ENCODE results near the gene ZC3H12A.
A peak's percentile ranks its signal among the peaks of the same experiment; 100 is the strongest.
"Not testable (repeated sequence)": the region's sequence is repeated elsewhere in the genome, so short reads cannot be mapped to it uniquely, and the experiment has no call there.

The ZC3H12A gene

GRCh38 chr1:37479255-37480124, 5.1 kb downstream of the ZC3H12A start:
- peak; percentile 97 for DNase-seq

- peak; percentile 52 for DNase-seq
Measured at GRCh38 chr1:37480125-37480466, 5.7 kb downstream of the ZC3H12A start.

DNA sequence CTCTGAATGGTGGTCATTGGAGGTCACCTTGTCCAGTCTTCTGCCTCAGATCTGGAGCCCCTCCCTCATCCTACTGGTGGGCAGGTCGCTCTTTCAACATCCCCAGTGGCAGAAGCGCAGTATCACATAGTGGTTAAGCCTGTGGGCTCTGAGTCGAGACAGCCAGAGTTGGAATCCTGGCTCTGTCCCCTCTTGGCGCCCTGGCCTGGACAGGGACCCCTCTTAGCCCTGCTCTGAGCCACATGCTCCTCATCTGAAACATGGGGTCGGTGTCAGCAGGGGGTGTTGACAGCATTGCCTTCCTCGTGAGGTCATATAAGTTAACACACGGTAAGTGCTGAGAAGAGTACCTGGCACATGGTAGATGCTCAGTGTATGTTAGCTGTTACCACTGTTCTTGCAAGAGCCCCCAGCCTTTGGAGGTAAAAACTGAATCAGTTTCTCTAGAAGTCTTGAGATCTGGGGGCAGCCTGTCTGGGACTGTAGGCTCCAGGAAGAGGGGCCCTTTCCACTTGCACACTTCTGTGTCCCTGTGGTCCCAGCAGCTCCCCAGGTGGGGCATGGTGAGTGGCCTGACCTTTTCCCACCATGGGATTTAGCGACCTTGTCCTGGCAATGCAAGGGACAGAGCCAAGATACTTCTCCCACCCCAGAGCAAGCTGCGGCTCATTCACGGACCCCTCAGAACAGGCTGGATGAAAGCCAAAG, 6.4 kb downstream of the ZC3H12A start:
- DNase-seq: no peak

- DNase-seq: no peak
Measured at GRCh38 chr1:37481289-37482003, 7.1 kb downstream of the ZC3H12A start.

DNA sequence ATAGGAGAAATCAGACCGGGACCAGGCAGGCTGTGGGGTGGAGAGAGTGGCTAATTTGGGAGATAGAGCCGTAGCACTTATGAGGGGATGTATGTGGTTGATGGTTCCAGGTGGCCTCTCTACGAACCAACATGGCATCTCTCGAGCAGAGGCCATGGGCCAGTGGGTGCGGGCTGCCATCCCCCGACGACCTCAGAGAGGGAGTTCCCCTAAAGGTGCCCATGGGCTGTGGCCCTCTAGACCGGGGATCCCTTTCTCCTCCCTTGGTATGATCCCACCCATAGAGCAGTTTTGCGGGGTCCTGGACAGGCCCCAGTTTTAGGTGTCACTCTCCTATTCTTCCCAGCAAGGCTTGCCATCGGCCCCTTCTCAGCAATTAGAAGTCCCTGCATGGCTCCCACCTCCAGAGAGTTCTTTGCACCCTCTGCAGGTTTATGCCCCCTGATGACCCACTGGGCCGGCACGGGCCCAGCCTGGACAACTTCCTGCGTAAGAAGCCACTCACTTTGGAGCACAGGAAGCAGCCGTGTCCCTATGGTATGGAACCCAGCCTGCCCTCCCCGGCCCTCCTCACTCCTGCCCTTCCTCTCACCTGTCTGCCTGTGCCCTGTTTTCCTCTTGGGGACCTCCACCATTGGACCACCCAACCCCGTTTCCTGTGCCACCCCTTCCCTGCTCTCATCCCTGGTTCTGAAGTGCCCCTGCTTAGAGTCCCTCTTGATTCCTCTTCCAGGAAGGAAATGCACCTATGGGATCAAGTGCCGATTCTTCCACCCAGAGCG, 7.8 kb downstream of the ZC3H12A start:
- DNase-seq: no peak

- DNase-seq: no peak
Measured at GRCh38 chr1:37482796-37483744, 8.7 kb downstream of the ZC3H12A start.

- DNase-seq: no peak
Measured at GRCh38 chr1:37483785-37484184, 9.4 kb downstream of the ZC3H12A start.

DNA sequence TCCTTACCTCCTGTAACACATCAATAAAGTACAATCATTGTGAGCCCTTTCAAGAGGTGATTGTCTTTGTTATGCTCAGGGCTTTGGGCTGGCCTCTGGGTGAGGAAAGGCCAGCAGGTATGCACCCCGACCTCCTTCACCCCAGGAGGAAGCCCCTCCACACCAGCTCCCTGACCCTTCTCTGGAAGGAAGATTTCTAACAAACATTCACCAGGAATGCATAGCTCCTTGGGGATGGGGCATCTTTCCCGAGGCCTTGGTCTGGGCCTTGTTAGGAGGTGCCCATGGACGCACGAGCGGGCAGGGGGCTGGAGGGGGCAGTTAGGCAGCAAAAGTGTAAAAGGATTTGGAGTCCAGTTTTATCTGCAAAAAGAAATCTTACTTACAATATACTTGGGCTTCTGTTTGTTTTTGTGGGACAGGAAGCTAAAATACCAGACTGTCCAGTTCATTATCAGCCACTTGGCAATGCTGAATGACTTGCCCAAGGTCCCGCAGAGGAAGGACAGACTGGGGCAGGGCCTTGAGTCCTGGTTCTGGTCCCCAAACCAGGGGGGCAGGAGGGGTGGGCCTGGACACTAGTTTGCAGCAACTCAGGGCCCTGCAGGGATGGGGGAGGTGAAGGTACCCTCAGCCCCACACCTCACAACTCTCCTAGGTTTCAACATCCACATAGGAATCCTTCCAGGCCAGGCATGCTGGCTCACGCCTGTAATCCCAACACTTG, 10.1 kb downstream of the ZC3H12A start:
- no peak for DNase-seq

DNA sequence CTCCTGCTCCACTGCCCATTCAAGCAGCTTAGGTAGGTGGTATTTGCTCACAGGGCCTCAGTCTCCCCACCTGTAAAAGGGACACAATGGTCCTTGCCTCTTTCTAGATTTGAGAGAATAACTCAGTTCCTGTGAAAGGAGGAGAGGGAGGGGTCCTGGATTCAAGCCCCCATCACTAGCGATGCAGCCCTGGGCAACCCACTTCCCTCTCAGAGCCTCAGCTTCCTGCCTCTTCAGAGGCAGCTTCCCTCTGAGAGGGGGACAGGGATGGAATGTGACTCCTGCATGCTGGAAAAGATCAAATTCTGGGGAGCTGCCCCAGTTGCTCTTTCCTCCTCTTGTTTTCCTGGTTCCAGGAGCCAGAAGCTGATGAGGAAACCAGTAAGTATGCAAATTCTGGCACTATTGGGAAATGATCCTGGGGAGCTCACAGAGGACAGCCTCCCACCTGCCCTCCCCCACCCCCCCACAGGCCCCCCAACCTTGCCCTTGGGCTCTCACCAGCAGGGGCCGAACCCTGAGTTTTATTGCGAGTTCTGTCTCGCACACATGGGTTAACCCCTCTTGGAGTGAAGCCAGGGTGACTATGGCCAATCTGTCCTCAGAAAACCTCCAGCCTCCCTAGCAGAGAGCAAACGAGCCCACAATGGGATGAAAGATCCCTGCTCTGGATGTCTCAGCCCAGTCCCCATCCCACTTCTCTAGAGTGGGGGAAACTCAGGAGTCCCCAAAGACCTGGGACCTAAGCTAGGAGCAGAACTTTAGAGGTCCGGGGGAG, 11.7 kb downstream of the ZC3H12A start:
- DNase-seq: no peak

- DNase-seq: peak; percentile 36
Measured at GRCh38 chr1:37486680-37487618, 12.6 kb downstream of the ZC3H12A start.

- DNase-seq: no peak
Measured at GRCh38 chr1:37487619-37487984, 13.2 kb downstream of the ZC3H12A start.

- no peak for DNase-seq
Measured at GRCh38 chr1:37493336-37494098, 19.1 kb downstream of the ZC3H12A start.

DNA sequence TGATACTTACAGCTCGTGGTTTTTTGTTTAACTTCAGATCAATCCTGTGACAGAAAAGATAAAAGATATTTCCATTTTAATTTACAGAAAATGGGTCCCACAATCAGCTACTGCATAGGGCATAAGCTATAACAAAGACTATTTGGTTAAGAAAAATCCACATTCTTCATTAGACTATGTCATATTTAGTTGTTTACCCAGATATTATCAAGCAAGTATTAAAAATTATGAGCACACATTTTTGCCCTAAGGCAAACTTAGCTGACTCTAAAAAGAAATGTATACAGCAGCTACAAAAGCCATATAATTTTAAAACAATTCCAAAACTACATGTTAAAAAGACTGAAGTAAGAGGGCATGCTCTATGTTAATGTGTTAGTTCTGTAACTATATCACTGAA, 21.5 kb downstream of the ZC3H12A start:
- DNase-seq: no peak

GRCh38 chr1:37497832-37498231, 23.5 kb downstream of the ZC3H12A start:
- no peak for DNase-seq

- DNase-seq: no peak
Measured at GRCh38 chr1:37498872-37499617, 24.7 kb downstream of the ZC3H12A start.

DNA sequence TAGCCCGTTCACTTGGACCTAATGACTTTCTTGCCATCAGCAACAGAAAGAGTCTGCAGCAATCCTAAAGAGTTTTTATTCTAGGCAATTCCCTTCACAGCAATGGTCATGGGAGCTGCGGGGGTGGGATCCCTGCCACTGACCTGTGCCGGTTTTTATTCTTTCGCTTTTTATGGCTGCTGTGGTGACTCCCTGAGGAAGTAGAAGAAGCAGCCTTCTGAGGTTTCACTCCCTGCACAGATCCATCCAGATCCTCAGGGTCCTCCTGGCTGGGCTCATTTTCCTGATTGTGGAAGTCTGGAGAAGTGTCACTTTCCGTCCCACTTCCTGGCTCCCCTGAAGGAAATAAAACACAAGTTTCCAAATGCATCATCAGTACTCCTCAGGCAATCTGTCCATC, 27.3 kb downstream of the ZC3H12A start:
- no peak for DNase-seq

- DNase-seq: no peak
Measured at GRCh38 chr1:37502104-37502503, 27.7 kb downstream of the ZC3H12A start.

DNA sequence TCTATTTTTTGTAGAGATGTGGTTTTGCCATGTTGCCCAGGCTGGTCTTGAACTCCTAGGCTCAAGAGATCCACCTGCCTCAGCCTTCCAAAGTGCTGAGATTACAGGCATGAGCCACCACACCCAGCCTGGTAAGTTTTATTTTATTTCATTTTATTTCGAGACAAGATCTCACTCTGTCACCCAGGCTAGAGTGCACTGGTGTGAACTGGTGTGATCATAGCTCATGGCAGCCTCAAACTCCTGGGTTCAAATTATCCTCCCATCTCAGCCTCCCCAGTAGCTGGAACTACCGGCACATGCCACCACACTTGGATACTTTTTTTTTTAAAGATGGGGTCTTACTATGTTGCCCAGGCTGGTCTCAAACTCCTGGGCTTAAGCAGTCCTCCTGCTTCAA, 28.4 kb downstream of the ZC3H12A start:
- DNase-seq: not testable (repeated sequence)

Measured in NK-92 treated with Interleukin-12 subunit alpha and Interleukin-12 subunit beta, amount 100 ng/mL, for 24 hours (cell line).